Retinal pigment epithelial cell (primary cell): ENCODE data around the gene ABCG1.

ENCODE experiments used
- DNase-seq: peaks from one replicate; pipeline ENCODE4 v3.0.0-alpha.2; 2010; ENCODE audit warnings: low read depth
- H3K4me3 ChIP-seq: 2 replicates; pipeline ENCODE4 v1.5.1; 2011; ENCODE audit warnings: mild to moderate bottlenecking, low read length, control low read depth, moderate library complexity
- TF ChIP-seq, protein P1 (sequence below): conservative IDR thresholded peaks from 2 replicates; pipeline ENCODE4 v1.5.1; 2011; ENCODE audit warnings: low read depth, low read length, control low read depth, inconsistent platforms

Gene ABCG1

DNA sequence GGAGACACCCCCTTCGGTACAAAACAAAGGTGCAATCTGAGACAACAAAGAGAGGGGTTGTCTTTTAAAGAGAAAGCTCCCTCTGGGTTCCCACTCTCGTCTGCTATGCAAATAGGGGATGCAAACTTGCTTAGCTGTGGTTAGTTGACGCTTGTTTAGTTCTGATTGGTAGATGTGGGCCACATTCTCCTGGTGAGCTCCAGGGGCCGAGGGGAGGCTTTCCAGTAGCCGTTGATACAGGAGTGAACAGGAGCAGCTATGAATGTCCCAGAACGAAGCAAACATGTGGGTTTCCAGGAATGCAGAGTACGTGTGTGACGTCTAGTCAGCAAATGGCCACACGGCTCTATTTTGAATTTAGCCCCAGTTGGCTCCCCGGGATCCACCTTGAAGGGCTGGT, 117.1 kb downstream of the ABCG1 start:
- DNase-seq, result no peak

DNA sequence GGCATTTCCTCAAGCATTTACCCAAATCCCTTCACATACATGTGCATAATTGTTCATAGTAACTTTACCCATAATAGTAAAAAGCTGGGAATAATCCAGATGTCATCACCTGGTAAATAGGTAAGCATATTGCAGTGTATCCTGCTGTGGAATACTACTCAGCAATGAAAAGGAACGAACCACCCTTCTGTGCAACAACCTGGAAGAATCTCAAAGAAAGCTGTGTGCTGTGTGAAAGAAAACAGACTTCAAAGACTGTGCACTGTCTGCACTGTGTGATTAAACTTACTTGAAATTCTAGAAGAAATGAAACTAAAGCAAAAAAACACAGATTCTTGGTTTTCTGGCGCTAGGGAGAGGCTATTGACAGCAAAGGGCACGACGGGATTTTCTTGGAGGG, 118.3 kb downstream of the ABCG1 start:
- no peak for DNase-seq
- TF ChIP-seq, protein P1, sequence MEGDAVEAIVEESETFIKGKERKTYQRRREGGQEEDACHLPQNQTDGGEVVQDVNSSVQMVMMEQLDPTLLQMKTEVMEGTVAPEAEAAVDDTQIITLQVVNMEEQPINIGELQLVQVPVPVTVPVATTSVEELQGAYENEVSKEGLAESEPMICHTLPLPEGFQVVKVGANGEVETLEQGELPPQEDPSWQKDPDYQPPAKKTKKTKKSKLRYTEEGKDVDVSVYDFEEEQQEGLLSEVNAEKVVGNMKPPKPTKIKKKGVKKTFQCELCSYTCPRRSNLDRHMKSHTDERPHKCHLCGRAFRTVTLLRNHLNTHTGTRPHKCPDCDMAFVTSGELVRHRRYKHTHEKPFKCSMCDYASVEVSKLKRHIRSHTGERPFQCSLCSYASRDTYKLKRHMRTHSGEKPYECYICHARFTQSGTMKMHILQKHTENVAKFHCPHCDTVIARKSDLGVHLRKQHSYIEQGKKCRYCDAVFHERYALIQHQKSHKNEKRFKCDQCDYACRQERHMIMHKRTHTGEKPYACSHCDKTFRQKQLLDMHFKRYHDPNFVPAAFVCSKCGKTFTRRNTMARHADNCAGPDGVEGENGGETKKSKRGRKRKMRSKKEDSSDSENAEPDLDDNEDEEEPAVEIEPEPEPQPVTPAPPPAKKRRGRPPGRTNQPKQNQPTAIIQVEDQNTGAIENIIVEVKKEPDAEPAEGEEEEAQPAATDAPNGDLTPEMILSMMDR, result no peak
- H3K4me3 ChIP-seq, result no peak overlapping the region

More for the DNA sequence above, 117.1 kb downstream of the ABCG1 start:
- H3K4me3 ChIP-seq, result no peak overlapping the region
- TF ChIP-seq, protein P1, result no peak

DNA sequence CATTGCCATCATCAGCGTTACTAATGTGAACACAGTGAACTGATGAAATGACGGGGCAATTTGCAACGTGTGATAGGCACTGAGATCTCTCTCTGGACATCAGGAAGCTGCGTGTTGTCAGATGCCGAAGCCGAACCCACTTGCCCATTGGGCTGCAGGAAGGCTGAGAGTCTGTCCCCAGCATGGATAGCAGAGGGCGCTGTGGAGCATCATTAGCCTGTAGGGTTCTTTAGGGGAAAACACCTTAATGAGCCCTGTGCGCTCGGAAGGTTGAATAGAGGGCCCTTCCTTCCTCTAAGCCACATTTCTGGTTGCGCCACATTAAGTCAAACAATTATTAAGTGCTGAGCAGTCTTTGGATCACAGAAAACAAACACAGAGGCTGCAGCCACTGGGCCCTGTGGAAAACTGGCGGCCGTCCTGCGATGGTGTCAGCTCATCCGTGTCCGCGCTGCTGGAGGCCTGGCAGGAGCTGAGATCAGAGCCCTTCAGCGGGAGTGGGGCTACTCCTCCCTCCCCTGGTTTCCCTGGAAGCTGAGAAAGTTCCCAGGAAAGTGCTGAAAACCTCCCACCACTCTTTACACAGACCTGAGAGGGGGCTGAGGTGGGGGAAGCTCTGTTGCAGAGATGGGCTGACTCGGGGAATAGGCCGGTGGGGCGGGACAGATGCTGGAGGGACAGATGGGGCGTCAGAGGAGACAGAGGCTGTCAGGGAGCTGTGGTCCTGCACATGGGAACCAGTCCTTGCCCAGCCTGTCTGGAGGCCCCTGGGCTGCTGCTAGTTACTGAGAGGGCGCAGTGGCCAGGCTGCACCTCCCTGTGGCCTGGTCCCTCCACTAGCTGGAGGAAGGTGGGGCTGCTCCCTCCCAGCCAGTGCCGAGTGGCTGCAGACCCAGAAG, 119.1 kb downstream of the ABCG1 start:
- H3K4me3 ChIP-seq, result no peak overlapping the region
- TF ChIP-seq, protein P1, result peak; percentile 63
- DNase-seq, result no peak

DNA sequence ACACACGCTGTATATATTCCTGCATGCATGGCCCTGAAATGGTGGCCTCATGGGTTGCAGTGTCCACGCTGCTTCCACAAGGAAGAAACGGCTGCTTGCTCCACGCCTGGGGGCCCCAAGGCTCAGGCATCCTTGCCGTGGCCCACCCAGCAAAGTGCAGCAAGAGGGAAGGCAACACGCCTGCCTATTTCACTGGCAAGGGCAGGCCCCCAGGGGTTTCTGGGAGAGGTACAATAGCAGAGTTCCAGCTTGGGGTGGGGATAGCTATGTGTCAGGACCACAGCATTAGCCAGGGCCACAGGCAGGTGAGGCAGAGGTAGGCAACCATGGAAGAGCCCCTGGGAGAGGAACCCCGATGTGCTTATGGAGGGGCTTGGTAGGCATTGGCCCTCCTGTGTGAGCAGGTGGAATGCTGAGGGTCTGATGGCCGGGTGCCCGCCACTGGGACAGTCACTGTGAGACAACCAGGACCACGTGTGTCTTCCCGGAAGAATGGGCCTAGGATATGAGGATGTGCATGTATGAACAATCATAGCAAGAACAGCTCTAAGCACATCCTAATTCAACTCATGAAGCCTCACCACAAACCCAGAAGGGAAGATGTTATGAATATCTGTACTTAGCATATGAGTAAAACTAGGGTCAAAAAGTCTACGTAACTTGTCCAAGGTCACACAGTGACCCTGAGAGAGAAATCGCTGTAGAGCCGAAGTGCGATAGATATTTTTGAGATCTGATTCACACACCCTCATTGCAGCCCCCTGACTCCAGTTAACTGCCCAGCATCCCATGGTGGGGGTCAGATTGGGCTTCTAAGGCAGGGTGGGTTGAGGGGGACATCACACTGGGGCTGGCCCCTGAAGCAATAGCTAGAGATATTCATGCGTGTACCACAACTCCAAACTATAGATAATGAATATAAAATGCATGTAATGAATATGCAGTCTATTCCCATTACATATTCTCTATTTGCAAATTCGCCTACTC, 120.1 kb downstream of the ABCG1 start:
- TF ChIP-seq, protein P1, result no peak
- DNase-seq, result no peak
- no peak overlapping the region for H3K4me3 ChIP-seq

DNA sequence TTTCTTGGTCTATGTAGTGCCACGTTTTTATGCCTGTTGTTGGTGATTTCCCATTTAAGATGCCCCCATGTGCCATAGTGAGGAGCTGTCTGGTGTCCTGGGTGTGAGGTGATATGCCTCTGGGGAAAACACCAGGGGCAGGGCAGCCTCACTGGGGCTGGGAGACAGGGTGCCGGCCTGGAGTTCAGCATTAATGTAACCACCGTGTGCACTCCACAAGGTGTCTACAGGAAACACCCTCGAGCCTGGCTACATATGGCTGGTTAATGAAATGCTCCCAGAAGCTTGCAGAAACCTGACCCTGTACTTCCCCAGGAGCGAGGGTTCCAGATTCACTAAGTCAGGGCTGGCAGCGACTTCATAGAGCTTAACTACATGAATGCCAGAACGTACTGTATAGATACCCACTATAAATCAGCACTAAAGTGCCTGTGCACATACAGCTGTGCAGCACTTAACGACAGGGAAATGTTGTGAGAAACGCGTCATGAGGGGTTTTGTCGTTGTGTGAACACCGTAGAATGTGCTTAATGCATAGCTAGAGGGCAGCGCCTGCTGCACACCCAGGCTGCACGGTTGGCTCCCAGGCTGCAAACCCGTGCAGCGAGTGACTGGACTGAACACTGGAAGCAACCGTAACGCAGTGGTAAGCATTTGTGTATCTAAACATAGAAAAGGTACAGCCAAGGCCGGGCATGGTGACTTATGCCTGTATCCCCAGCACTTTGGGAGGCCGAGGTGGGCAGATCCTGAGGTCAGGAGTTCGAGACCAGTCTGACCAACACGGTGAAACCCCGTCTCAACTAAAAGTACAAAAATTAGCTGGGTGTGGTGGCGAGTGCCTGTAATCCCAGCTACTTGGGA, 121.5 kb downstream of the ABCG1 start:
- H3K4me3 ChIP-seq, result no peak overlapping the region
- TF ChIP-seq, protein P1, result no peak
- DNase-seq, result no peak

DNA sequence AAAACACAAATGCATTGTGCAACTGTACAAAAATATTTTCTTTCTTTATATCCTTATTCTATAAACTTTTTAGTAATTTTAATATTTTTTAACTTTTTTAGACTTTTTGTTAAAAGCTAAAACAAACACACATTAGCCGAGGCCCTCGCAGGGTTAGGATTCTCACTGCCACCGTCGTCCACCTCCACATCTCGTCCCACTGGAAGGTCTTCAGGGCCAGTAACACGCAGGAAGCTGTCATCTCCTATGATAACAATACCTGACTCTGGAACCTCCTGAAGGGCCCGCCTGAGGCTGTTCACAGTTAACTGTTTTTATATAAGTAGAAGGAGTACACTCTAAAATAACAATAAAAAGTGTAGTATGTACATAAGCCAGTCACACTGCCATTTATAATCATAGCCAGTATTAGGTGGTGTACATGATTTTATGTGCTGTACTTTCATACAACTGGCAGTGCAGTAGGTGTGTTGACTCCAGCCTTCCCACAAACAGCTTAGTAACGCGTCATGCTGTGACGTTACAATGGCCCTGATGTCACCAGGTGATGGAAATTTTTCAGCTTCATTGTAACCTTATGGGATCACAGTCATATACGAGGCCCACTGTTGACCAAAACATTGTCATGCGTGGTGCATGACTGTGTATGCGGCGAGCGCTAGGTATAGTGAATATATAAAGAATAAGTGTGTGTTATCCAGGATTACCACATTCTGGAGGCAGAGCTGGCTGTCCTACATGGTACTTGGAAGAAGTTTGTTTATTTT, 123.0 kb downstream of the ABCG1 start:
- no peak overlapping the region for H3K4me3 ChIP-seq
- TF ChIP-seq, protein P1, result no peak
- DNase-seq, result no peak
